Ovary (tissue), 9 donors: Measurements from ENCODE around the gene ATP8B4. TPM values are rescaled to one million over a fixed set of nuclear protein-coding genes. Genes with fewer than 3 reads are reported as not detected.

Experiments used
- DNase-seq, 5 donors: peaks; one replicate each; pipeline ENCODE4 v3.0.0-alpha.2; 2019 to 2020
- H3K27ac ChIP-seq, 2 donors: fragments of 200-600 bp; one replicate each; pipeline versions ENCODE4 v1.5.1 to v1.8.0; 2019 to 2022
- H3K27me3 ChIP-seq: fragments of 200-600 bp; one replicate; pipeline ENCODE4 v1.8.0; 2022
- H3K36me3 ChIP-seq: fragments of 200-600 bp; sonication (generic); one replicate; pipeline ENCODE4 v1.5.1; 2019
- H3K4me1 ChIP-seq: one replicate; pipeline ENCODE4 v1.8.1; 2013; ENCODE audit warnings: mild to moderate bottlenecking, moderate library complexity; ENCODE audit not compliant: insufficient read depth
- H3K4me3 ChIP-seq: fragments of 200-600 bp; sonication (generic); one replicate; pipeline ENCODE4 v1.5.1; 2017
- H3K9me3 ChIP-seq, 2 donors: fragments of 200-600 bp in 1 of 2; sonication (generic) in 1 of 2; one replicate each; pipeline versions ENCODE4 v1.5.1 to v1.8.1; 2013 to 2019; ENCODE audit warnings: mild to moderate bottlenecking in 1 of 2, moderate library complexity in 1 of 2
- CTCF ChIP-seq, 3 donors: fragments of 450-650 bp in 2 of 3; fragments of 200-600 bp in 1 of 3; IDR thresholded peaks; one replicate each; pipeline versions ENCODE4 v1.5.1 to v1.8.0; 2016 to 2022; ENCODE audit warnings: antibody characterized with exemption in 3 of 3, mild to moderate bottlenecking in 1 of 3
- EP300 ChIP-seq: sonication (generic); formaldehyde crosslinking; IDR thresholded peaks from one replicate; pipeline ENCODE4 v1.6.1; 2017; ENCODE audit warnings: antibody characterized with exemption
- POLR2A ChIP-seq: fragments of 450-650 bp; IDR thresholded peaks from one replicate; pipeline ENCODE4 v1.6.1; 2017; ENCODE audit warnings: antibody characterized with exemption, mild to moderate bottlenecking, moderate library complexity
- WGBS, 3 donors: extraction: QIAGEN DNeasy Blood & Tissue Kit in 1 of 3; methylation state at CpG; one replicate each; pipeline versions ENCODE4 v1.1.5 to v1.1.7; 2013 to 2017; 5-methylcytosine and 5-hydroxymethylcytosine counted together
- intact Hi-C, 4 donors: fragments of 100-400 bp; cut with DNase I; formaldehyde crosslinking; loops; one replicate each; pipeline versions ENCODE4 v1.11.0 to v1.15.1; 2022 to 2023
- polyA plus RNA-seq, 2 donors: library from polyadenylated mRNA; stranded (reverse); fragments of 200-250 nt in 1 of 2; fragments of 350-450 nt in 1 of 2; fragmentation: Illumina TruSeq in 1 of 2; extraction: RNeasy Lipid Tissue Mini Kit (QIAGEN cat#74804) in 1 of 2; gene quantifications; one replicate each; pipeline ENCODE4 v1.2.3, GENCODE V29; 2013 to 2014
- total RNA-seq, 7 donors: library from RNA; depleted of rRNA in 2 of 7; stranded (reverse); fragments of >200 nt in 2 of 7; fragmentation: NEBNext Ultra II Directional in 3 of 7; extraction: Animal tissue kit (Norgen Biotek cat#: 25700) in 3 of 7; gene quantifications; one replicate each; pipeline versions ENCODE4 v1.1.0 to v1.2.4, GENCODE V29; 2016 to 2023
- donor health status: DM: no; HTN: no; CAD: no; lungs with moderate emphysema.
- donor health status: DM: no; HTN: no; CAD: no.
- donor health status: Bipolar disorder and iron deficiency.
- donor health status: DM: yes; HTN: yes; CAD: no.
- donor health status: DM: no; HTN: no; CAD: no.
- donor health status: DM: yes; HTN: yes; CAD: no.

The ATP8B4 gene
- total and polyA plus RNA-seq, 9 donors, result 3.7 to 14.4 (median 7.1) TPM

GRCh38 chr15:50059203-50059772, 59.7 kb downstream of the ATP8B4 start:
- WGBS, 3 donors, result 95 to 97% (median 96%) methylated on average over 5 of the region's 5 CpGs
- TF ChIP-seq CTCF (IDR thresholded peaks at IDR 0.05) (no peak), POLR2A (no peak), EP300 (no peak)
- H3K27me3 ChIP-seq, result peaks cover 2% of the 10 kb centered on the region
- peaks cover 2% of the 10 kb centered on the region for H3K4me1 ChIP-seq
- intact Hi-C loops, result loop anchor here in 1 of 4 donors (5.0 kb wide), 1 partner anchor 827 kb away; no protein-coding TSS in a partner anchor
- DNase-seq, result no peak
- no peaks in the 10 kb centered on the region for H3K9me3 ChIP-seq
- no peak overlapping the region for H3K27ac ChIP-seq
- H3K36me3 ChIP-seq, result no peaks in the 10 kb centered on the region
- H3K4me3 ChIP-seq, result no peak overlapping the region

- DNase-seq, result no peak
- peaks cover 2% of the 10 kb centered on the region for H3K4me1 ChIP-seq
- H3K4me3 ChIP-seq, result no peak overlapping the region
- 24 to 37% (median 32%) methylated on average over 5 of the region's 5 CpGs for WGBS, 3 donors
- no peaks in the 10 kb centered on the region for H3K9me3 ChIP-seq
- peaks cover 2% of the 10 kb centered on the region for H3K27me3 ChIP-seq
- intact Hi-C loops, result loop anchor here in 1 of 4 donors (5.0 kb wide), 1 partner anchor 826 kb away; no protein-coding TSS in a partner anchor
- no peaks in the 10 kb centered on the region for H3K36me3 ChIP-seq
- no peak overlapping the region for H3K27ac ChIP-seq
- TF ChIP-seq EP300, result no peak
- TF ChIP-seq POLR2A, result no peak
- TF ChIP-seq CTCF (IDR thresholded peaks at IDR 0.05), result no peak
Measured at GRCh38 chr15:50057905-50058639, 61.0 kb downstream of the ATP8B4 start.

GRCh38 chr15:50057196-50057595, 61.8 kb downstream of the ATP8B4 start:
- no peak for TF ChIP-seq CTCF (IDR thresholded peaks at IDR 0.05)
- TF ChIP-seq EP300, result no peak
- no peak overlapping the region for H3K27ac ChIP-seq
- H3K4me3 ChIP-seq, result no peak overlapping the region
- no peaks in the 10 kb centered on the region for H3K9me3 ChIP-seq
- DNase-seq, result no peak
- no peaks in the 10 kb centered on the region for H3K27me3 ChIP-seq
- H3K36me3 ChIP-seq, result no peaks in the 10 kb centered on the region
- WGBS, 3 donors, result 93 to 97% (median 94%) methylated on average over 4 of the region's 4 CpGs
- peaks cover 2% of the 10 kb centered on the region for H3K4me1 ChIP-seq
- intact Hi-C loops, result loop anchor here in 1 of 4 donors (5.0 kb wide), 1 partner anchor 825 kb away; no protein-coding TSS in a partner anchor

- WGBS, 3 donors, result 83 to 88% (median 86%) methylated on average over 5 of the region's 5 CpGs
- Histone ChIP-seq H3K4me1 (peaks cover 2% of the 10 kb centered on the region), H3K27me3 (no peaks in the 10 kb centered on the region), H3K36me3 (no peaks in the 10 kb centered on the region), H3K27ac (no peak overlapping the region), H3K9me3 (no peaks in the 10 kb centered on the region), H3K4me3 (no peak overlapping the region)
- no peak for DNase-seq
- TF ChIP-seq POLR2A (no peak), CTCF (IDR thresholded peaks at IDR 0.05) (no peak), EP300 (no peak)
- intact Hi-C loops, result loop anchor here in 1 of 4 donors (5.0 kb wide), 1 partner anchor 823 kb away; no protein-coding TSS in a partner anchor
Measured at GRCh38 chr15:50055750-50056157, 63.3 kb downstream of the ATP8B4 start.
